Prostate gland (tissue), 2 donors: ENCODE results near the gene CCDC195. TPM values are rescaled to one million over a fixed set of nuclear protein-coding genes. Genes with fewer than 3 reads are reported as not detected.

Source experiments
- DNase-seq: peaks from one replicate; pipeline ENCODE4 v3.0.0-alpha.2; 2019; ENCODE audit warnings: low spot score
- H3K27ac ChIP-seq, 2 donors: fragments of 200-600 bp; sonication (generic); 2 replicates each; pipeline ENCODE4 v1.5.1; 2017 to 2019
- H3K27me3 ChIP-seq: fragments of 200-600 bp; sonication (generic); replicated peaks from 2 replicates; pipeline ENCODE4 v1.5.1; 2019; ENCODE audit not compliant: insufficient read depth
- H3K36me3 ChIP-seq, 2 donors: fragments of 200-600 bp; sonication (generic); 1 replicate in 1 of 2; 2 replicates in 1 of 2; pipeline versions ENCODE4 v1.5.1 to v1.8.1; 2017 to 2019
- H3K4me1 ChIP-seq: fragments of 200-600 bp; sonication (generic); replicated peaks from 2 replicates; pipeline ENCODE4 v1.5.1; 2019
- H3K4me3 ChIP-seq, 2 donors: fragments of 200-600 bp; sonication (generic); 2 replicates each; pipeline ENCODE4 v1.5.1; 2017 to 2019
- H3K9me3 ChIP-seq: fragments of 200-600 bp; sonication (generic); 2 replicates; pipeline ENCODE4 v1.5.1; 2017
- POLR2A ChIP-seq: fragments of 450-650 bp; IDR thresholded peaks from one replicate; pipeline ENCODE4 v1.6.1; 2016; ENCODE audit warnings: antibody characterized with exemption, mild to moderate bottlenecking
- POLR2AphosphoS5 ChIP-seq: sonication (generic); formaldehyde crosslinking; IDR thresholded peaks from one replicate; pipeline ENCODE4 v1.6.1; 2017; ENCODE audit warnings: antibody characterized with exemption
- WGBS: methylation state at CpG from one replicate; pipeline ENCODE4 v1.1.5; 2018; 5-methylcytosine and 5-hydroxymethylcytosine counted together
- intact Hi-C: fragments of 100-400 bp; cut with DNase I; formaldehyde crosslinking; loops from one replicate; pipeline ENCODE4 v1.14.2; 2022
- total RNA-seq, 2 donors: library from RNA; depleted of rRNA; stranded (reverse); fragments of >200 nt; gene quantifications; one replicate each; pipeline ENCODE4 v1.1.0, GENCODE V29; 2016
- TF ChIP-seq, protein P1 (sequence below), 4 experiments: fragments of 200-600 bp in 2 of 4; fragments of 450-650 bp in 2 of 4; sonication (generic) in 2 of 4; IDR thresholded peaks; 1 replicate in 3 of 4; 2 replicates in 1 of 4; pipeline ENCODE4 v1.5.1; 2016 to 2019; ENCODE audit warnings: antibody characterized with exemption in 4 of 4, mild to moderate bottlenecking in 2 of 4, moderate library complexity in 2 of 4

Gene CCDC195
- total RNA-seq, 2 donors from 2014 or later = not detected

DNA sequence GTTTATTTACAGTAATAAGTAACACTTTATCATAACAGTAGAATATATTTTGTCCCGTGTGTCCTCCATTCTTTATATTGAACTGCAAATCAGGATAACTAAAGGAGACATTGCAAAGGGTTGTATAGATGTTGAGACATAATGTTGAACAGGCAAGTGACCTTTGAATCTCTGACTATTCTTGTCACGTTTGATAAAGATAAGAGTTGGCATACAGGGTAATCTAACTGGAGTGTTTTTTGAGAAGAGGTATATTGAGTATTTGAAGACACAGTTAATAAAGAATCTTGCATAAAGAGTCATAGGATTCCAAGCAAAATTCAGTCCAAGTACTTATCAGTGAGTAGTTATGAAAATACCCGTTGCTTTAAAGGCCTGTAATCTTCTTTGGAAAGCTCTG, 21.7 kb downstream of the CCDC195 start:
- TF ChIP-seq POLR2AphosphoS5 = no peak
- no peak for TF ChIP-seq POLR2A
- TF ChIP-seq, protein P1, sequence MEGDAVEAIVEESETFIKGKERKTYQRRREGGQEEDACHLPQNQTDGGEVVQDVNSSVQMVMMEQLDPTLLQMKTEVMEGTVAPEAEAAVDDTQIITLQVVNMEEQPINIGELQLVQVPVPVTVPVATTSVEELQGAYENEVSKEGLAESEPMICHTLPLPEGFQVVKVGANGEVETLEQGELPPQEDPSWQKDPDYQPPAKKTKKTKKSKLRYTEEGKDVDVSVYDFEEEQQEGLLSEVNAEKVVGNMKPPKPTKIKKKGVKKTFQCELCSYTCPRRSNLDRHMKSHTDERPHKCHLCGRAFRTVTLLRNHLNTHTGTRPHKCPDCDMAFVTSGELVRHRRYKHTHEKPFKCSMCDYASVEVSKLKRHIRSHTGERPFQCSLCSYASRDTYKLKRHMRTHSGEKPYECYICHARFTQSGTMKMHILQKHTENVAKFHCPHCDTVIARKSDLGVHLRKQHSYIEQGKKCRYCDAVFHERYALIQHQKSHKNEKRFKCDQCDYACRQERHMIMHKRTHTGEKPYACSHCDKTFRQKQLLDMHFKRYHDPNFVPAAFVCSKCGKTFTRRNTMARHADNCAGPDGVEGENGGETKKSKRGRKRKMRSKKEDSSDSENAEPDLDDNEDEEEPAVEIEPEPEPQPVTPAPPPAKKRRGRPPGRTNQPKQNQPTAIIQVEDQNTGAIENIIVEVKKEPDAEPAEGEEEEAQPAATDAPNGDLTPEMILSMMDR (IDR thresholded peaks at IDR 0.05) = no peak
- Histone ChIP-seq H3K36me3 (no peaks in the 10 kb centered on the region), H3K27ac (no peak overlapping the region), H3K27me3 (no peaks in the 10 kb centered on the region), H3K4me1 (no peaks in the 10 kb centered on the region), H3K4me3 (no peak overlapping the region), H3K9me3 (no peaks in the 10 kb centered on the region)
- DNase-seq = no peak
- WGBS = 74% methylated on average over 3 of the region's 3 CpGs
- intact Hi-C loops = no loop called here

DNA sequence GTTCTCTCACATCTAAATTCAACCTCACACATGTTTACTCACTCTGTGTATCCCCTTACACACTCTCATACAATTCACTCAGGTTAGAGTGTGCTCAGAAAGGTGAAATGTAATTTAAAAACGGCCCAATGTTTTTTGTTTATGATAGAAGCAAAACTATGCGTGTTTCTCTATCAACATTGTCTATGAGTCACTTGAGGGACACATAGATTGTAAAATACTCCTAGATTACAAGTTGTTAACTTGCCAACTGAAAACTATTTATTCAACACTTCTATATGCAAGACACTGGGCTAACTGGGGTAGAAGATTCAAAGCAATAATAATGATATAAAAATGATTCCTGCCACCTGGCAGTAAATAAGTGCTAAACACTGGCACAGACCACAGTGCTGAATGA, 24.6 kb downstream of the CCDC195 start:
- Histone ChIP-seq H3K9me3 (no peaks in the 10 kb centered on the region), H3K4me3 (no peak overlapping the region), H3K36me3 (no peaks in the 10 kb centered on the region), H3K27ac (no peak overlapping the region), H3K27me3 (no peaks in the 10 kb centered on the region), H3K4me1 (no peaks in the 10 kb centered on the region)
- intact Hi-C loops = no loop called here
- DNase-seq = no peak
- TF ChIP-seq, protein P1 (IDR thresholded peaks at IDR 0.05) = no peak
- TF ChIP-seq POLR2A (no peak), POLR2AphosphoS5 (no peak)
- 65% methylated on average over 2 of the region's 2 CpGs for whole genome bisulfite sequencing

DNA sequence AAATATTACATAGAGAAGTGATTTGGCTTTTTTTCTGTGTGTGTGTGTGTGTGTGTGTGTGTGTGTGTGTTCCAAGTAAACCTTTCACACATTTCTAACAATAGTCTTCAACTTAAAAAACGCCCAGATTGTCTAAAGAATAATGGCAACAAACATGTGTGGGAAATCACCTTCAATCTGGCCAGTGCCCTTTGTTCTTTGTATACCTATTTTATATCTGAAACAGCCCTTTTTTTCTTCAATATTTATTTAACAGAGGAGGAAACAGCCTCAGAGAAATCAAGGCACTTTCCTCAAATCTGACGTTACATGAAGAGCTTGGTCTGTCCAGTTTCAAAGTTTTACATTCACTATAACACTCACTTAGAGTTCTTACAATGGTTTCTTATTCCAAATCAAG, 25.3 kb downstream of the CCDC195 start:
- Histone ChIP-seq H3K4me3 (no peak overlapping the region), H3K27me3 (no peaks in the 10 kb centered on the region), H3K27ac (no peak overlapping the region), H3K36me3 (no peaks in the 10 kb centered on the region), H3K9me3 (no peaks in the 10 kb centered on the region), H3K4me1 (no peaks in the 10 kb centered on the region)
- intact Hi-C loops = no loop called here
- WGBS = 49% methylated on average over 2 of the region's 2 CpGs
- TF ChIP-seq POLR2AphosphoS5 = no peak
- TF ChIP-seq, protein P1 (IDR thresholded peaks at IDR 0.05) = no peak
- TF ChIP-seq POLR2A = no peak
- no peak for DNase-seq

DNA sequence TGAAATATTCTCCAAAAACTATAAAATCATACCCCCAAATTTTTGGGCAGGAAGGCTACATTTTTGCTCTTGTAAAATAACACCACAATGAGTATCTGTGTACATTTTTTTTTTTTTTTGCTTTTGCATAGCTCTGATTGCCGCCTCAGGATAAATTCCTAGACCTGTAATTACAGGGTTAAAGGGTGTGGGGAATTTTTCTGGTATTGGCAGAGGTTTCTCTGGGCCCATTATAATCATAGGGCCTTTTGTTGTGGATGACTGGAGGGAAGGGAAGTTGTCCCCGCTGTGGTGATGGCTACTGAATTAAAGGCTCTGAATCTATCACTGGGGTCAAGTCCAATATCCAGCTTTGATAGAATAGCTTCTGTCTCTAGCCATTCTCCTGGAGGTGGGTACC, 26.6 kb downstream of the CCDC195 start:
- Histone ChIP-seq H3K4me3 (no peak overlapping the region), H3K36me3 (no peaks in the 10 kb centered on the region), H3K9me3 (no peaks in the 10 kb centered on the region), H3K27ac (no peak overlapping the region), H3K27me3 (no peaks in the 10 kb centered on the region), H3K4me1 (no peaks in the 10 kb centered on the region)
- TF ChIP-seq, protein P1 (IDR thresholded peaks at IDR 0.05) = no peak
- TF ChIP-seq POLR2AphosphoS5 = no peak
- TF ChIP-seq POLR2A = no peak
- no peak for DNase-seq
- intact Hi-C loops = no loop called here
- 55% methylated on average over 2 of the region's 2 CpGs for WGBS

DNA sequence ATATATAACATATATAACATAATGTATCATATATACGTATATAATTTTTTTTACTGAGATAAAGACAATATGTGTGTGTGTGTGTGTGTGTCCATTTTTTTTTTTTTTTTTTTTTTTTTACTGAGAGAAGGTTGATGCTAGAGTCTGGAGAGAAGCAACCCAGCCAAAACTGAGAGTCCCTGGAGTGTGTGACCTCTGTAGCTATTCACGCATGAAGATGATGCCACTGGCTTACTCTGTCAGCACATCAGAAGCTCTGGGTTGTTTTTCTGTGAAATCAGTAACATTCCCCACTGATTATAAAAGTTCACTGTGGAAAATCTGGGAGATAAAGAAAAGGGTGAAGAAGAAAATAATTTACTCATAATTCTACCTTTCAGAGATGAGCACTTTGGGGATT, 27.2 kb downstream of the CCDC195 start:
- no peak for DNase-seq
- Histone ChIP-seq H3K9me3 (no peaks in the 10 kb centered on the region), H3K27ac (no peak overlapping the region), H3K4me1 (no peaks in the 10 kb centered on the region), H3K4me3 (no peak overlapping the region), H3K27me3 (no peaks in the 10 kb centered on the region), H3K36me3 (no peaks in the 10 kb centered on the region)
- intact Hi-C loops = no loop called here
- TF ChIP-seq, protein P1 (IDR thresholded peaks at IDR 0.05) = no peak
- TF ChIP-seq POLR2AphosphoS5 (no peak), POLR2A (no peak)
- 93% methylated on average over 2 of the region's 2 CpGs for WGBS
